Heart right ventricle (tissue), 16 donors: ENCODE measurements around the gene TSPAN18. TPM values are rescaled to one million over a fixed set of nuclear protein-coding genes. Genes with fewer than 3 reads are reported as not detected.
"Not testable (repeated sequence)": the region's sequence is repeated elsewhere in the genome, so short reads cannot be mapped to it uniquely, and the experiment has no call there.

Experiments used
- ATAC-seq, 8 donors: fragments of 200-7000 bp; cut with Tn5 transposase; one replicate each; pipeline ENCODE4 v1.9.1; 2020; ENCODE audit warnings: mild to moderate bottlenecking in 8 of 8, moderate library complexity in 8 of 8, moderate number of reproducible peaks in 1 of 8
- DNase-seq, 2 donors: peaks; one replicate each; pipeline ENCODE4 v3.0.0-alpha.2; 2020
- H3K27ac ChIP-seq, 10 donors: fragments of 200-600 bp; sonication (generic) in 2 of 10; one replicate each; pipeline versions ENCODE4 v1.5.0 to v1.8.0; 2020 to 2022; ENCODE audit warnings: mild to moderate bottlenecking in 3 of 10
- H3K27me3 ChIP-seq, 7 donors: fragments of 200-600 bp; one replicate each; pipeline ENCODE4 v1.8.0; 2021 to 2022; ENCODE audit warnings: mild to moderate bottlenecking in 2 of 7
- H3K36me3 ChIP-seq, 9 donors: fragments of 200-600 bp; sonication (generic) in 1 of 9; one replicate each; pipeline versions ENCODE4 v1.5.0 to v1.8.0; 2020 to 2022; ENCODE audit warnings: mild to moderate bottlenecking in 2 of 9
- H3K4me1 ChIP-seq, 9 donors: fragments of 200-600 bp; sonication (generic) in 1 of 9; one replicate each; pipeline versions ENCODE4 v1.5.0 to v1.8.0; 2020 to 2022; ENCODE audit warnings: mild to moderate bottlenecking in 4 of 9
- H3K4me3 ChIP-seq, 10 donors: fragments of 200-600 bp; sonication (generic) in 2 of 10; one replicate each; pipeline versions ENCODE4 v1.5.0 to v1.8.0; 2020 to 2022; ENCODE audit warnings: mild to moderate bottlenecking in 7 of 10, moderate library complexity in 2 of 10
- H3K9me3 ChIP-seq, 11 donors: fragments of 200-600 bp in 10 of 11; sonication (generic) in 2 of 11; one replicate each; pipeline versions ENCODE4 v1.5.0 to v1.8.0; 2013 to 2022; ENCODE audit warnings: mild to moderate bottlenecking in 2 of 11, control low read depth in 1 of 11, moderate library complexity in 1 of 11
- WGBS, 2 donors: extraction: QIAGEN DNeasy Blood & Tissue Kit; methylation state at CpG; one replicate each; pipeline ENCODE4 v1.1.7; 2013; ENCODE audit warnings: inconsistent platforms in 1 of 2; 5-methylcytosine and 5-hydroxymethylcytosine counted together
- intact Hi-C, 10 donors: fragments of 100-400 bp; cut with DNase I; formaldehyde crosslinking; loops; one replicate each; pipeline versions ENCODE4 v1.11.1 to v1.14.2; 2022
- polyA plus RNA-seq, 2 donors: library from polyadenylated mRNA; stranded (reverse); fragments of 200-250 nt; gene quantifications; one replicate each; pipeline ENCODE4 v1.2.3, GENCODE V29; 2013
- total RNA-seq, 10 donors: library from RNA; stranded (reverse); fragmentation: NEBNext Ultra II Directional in 3 of 10; extraction: Animal tissue kit (Norgen Biotek cat#: 25700) in 3 of 10; gene quantifications; one replicate each; pipeline versions ENCODE4 v1.2.1 to v1.2.4, GENCODE V29; 2021 to 2023
- TF ChIP-seq, protein P1 (sequence below), 9 donors: fragments of 200-600 bp; sonication (generic) in 2 of 9; IDR thresholded peaks; one replicate each; pipeline versions ENCODE4 v1.5.0 to v1.8.0; 2021 to 2022; ENCODE audit warnings: antibody characterized with exemption in 9 of 9, mild to moderate bottlenecking in 5 of 9, moderate library complexity in 1 of 9
- donor health status: Arrhythmogenic right ventricular cardiomyopathy.
- donor health status: ischemic (EF 13 %, LVEDD 7.1; RV severe dilation, severe dysfunction).
- donor health status: healthy with polysubstance abuse.
- donor health status: DM: no; HTN: yes; CAD: no.
- donor health status: DM: no; HTN: no; CAD: no.
- donor health status: ischemic (EF 25% LVEDD 6.9; RV normal size, moderate dysfunction).
- donor health status: ischemic (EF 25% LVEDD 5.7; RV mildly dilated, moderate dysfunction).
- donor health status: healthy.
- donor health status: DM: yes; HTN: yes; CAD: no.
- donor health status: Ischemic cardiomyopathy.
- donor health status: ischemic (EF 35%, LVEDD 5.7; RV mildly dilated, moderate dysfunction).
- donor health status: nonischemic (EF 11% LVEDD 7.7; RV severe dilation, severe dysfunction).
- donor health status: DM: yes; HTN: yes; CAD: no.
- donor health status: PGD.
- donor health status: ischemic (EF 29% LVEDD 5.4; RV normal size, mild dysfunction).
- donor health status: nonischemic (EF 23%, LVEDD 6.1; RV moderate dilation, normal function).

Gene TSPAN18
- total and polyA plus RNA-seq, 12 donors, result 37.7 to 140 (median 92.9) TPM

DNA sequence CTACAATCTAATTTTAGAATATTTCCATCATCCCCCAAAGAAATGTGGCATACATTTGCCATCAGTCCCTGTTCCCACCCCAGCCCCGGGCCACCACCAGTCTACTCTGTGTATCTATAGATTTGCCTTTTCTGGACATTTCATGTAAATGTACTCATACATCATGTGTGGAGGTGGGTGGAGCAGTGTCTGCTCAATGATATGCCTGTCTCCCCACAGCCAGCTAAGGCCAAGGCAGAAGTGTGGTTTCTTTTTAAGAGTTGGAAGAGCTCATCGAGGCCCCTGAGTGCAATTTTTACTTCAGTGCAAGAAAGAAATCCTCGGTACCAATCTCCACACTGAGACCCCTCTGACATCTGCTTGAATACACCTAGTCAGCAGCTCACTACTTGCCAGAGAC, 143.4 kb downstream of the TSPAN18 start:
- 65 to 79% methylated on average over 3 of the region's 3 CpGs for WGBS, 2 donors
- TF ChIP-seq, protein P1, sequence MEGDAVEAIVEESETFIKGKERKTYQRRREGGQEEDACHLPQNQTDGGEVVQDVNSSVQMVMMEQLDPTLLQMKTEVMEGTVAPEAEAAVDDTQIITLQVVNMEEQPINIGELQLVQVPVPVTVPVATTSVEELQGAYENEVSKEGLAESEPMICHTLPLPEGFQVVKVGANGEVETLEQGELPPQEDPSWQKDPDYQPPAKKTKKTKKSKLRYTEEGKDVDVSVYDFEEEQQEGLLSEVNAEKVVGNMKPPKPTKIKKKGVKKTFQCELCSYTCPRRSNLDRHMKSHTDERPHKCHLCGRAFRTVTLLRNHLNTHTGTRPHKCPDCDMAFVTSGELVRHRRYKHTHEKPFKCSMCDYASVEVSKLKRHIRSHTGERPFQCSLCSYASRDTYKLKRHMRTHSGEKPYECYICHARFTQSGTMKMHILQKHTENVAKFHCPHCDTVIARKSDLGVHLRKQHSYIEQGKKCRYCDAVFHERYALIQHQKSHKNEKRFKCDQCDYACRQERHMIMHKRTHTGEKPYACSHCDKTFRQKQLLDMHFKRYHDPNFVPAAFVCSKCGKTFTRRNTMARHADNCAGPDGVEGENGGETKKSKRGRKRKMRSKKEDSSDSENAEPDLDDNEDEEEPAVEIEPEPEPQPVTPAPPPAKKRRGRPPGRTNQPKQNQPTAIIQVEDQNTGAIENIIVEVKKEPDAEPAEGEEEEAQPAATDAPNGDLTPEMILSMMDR (IDR thresholded peaks at IDR 0.05), result no peak
- Histone ChIP-seq H3K4me3 (no peak overlapping the region), H3K4me1 (peaks cover 3 to 37% (median 19%) of the 10 kb centered on the region in 9 donors), H3K27ac (no peak overlapping the region), H3K27me3 (no peaks in the 10 kb centered on the region), H3K36me3 (peaks cover 0 to 14% (median 0%) of the 10 kb centered on the region in 9 donors), H3K9me3 (peaks cover 0 to 5% (median 0%) of the 10 kb centered on the region in 11 donors)
- DNase-seq (no peak), ATAC-seq (no peak)
- intact Hi-C loops, result no loop called here

DNA sequence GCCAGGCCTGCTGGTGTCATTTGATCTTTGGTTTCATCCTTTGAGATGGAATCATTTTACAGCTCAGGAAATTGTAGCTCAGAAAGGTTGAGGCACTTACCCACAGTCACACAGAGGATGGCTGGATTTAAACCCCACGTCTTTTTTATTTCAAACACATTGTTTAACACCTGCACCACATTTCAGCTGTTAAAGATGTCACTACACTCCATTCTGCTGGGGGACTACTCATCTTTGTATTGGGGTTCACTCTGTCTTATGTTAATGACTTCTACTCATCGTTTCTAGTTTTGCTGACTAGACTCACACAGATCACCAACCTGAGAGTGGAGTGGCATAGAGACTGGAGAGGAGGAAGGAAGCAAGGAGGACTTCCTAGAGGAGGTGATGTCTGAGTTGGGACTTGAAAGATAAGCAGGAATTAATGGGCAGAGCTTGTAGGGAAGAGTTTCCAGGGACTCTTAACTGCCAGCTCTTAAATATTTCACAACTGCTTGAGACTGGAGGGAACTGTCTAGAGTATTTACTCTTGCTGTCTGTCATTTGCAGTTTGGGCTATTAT, 143.9 kb downstream of the TSPAN18 start:
- Histone ChIP-seq H3K27ac (no peak overlapping the region), H3K27me3 (no peaks in the 10 kb centered on the region), H3K36me3 (peaks cover 0 to 14% (median 0%) of the 10 kb centered on the region in 9 donors), H3K4me3 (no peak overlapping the region), H3K9me3 (peaks cover 0 to 5% (median 0%) of the 10 kb centered on the region in 11 donors), H3K4me1 (peaks cover 3 to 32% (median 17%) of the 10 kb centered on the region in 9 donors)
- intact Hi-C loops, result no loop called here
- TF ChIP-seq, protein P1 (IDR thresholded peaks at IDR 0.05), result no peak
- DNase-seq (no peak), ATAC-seq (no peak)
- WGBS, 2 donors, result 84 to 86% methylated on average over 2 of the region's 2 CpGs

DNA sequence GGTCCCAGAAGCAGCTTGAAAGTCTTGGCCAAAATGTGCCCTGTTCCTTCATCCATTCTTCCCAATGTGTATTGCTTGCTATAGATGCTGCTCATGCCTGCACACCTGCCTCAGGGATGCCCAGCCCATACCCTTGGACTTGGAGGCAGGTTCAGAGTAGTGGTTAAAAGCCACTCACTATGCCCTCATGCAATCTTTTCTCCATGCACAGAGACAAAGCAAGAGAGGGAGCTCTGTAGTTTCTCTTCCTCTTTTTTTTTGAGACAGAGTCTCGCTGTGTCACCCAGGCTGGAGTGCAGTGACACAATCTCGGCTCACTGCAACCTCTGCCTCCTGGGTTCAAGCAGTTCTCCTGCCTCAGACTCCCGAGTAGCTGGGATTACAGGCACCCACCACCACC, 144.9 kb downstream of the TSPAN18 start:
- peaks cover 0 to 14% (median 0%) of the 10 kb centered on the region in 9 donors for H3K36me3 ChIP-seq
- H3K27ac ChIP-seq, intact Hi-C loops, H3K4me3 ChIP-seq, H3K27me3 ChIP-seq, H3K9me3 ChIP-seq, DNase-seq, ATAC-seq: not testable (repeated sequence)
- 89 to 95% methylated on average over 3 of the region's 3 CpGs for WGBS, 2 donors
- peaks cover 0 to 29% (median 11%) of the 10 kb centered on the region in 9 donors for H3K4me1 ChIP-seq

DNA sequence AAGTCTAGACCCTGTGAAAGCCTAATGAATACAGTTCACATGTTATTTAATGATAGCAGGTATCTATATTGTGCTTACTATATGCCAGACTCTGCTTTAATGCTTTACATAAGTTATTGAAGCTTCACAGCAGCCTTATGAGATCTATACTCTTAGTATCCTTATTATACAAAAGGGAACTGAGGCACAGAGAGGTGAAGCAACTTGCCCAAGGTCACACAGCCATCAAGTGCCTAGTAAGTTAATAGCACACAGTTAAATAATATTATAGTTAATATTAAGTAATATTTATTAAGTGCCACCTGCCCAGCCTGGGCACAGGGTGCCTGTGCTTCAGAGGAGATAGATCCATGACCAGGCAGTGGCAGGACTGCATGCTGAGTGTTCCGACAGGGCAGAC, 145.8 kb downstream of the TSPAN18 start:
- peaks cover 0 to 38% (median 11%) of the 10 kb centered on the region in 9 donors for H3K4me1 ChIP-seq
- no peak overlapping the region for H3K4me3 ChIP-seq
- no peak overlapping the region for H3K27ac ChIP-seq
- H3K27me3 ChIP-seq, result no peaks in the 10 kb centered on the region
- peaks cover 0 to 5% (median 0%) of the 10 kb centered on the region in 11 donors for H3K9me3 ChIP-seq
- TF ChIP-seq, protein P1 (IDR thresholded peaks at IDR 0.05), result no peak
- DNase-seq, result no peak
- WGBS, 2 donors, result 86 to 94% methylated on average over 1 of the region's 1 CpG
- peaks cover 0 to 14% (median 0%) of the 10 kb centered on the region in 9 donors for H3K36me3 ChIP-seq
- intact Hi-C loops, result no loop called here
- no peak for ATAC-seq

DNA sequence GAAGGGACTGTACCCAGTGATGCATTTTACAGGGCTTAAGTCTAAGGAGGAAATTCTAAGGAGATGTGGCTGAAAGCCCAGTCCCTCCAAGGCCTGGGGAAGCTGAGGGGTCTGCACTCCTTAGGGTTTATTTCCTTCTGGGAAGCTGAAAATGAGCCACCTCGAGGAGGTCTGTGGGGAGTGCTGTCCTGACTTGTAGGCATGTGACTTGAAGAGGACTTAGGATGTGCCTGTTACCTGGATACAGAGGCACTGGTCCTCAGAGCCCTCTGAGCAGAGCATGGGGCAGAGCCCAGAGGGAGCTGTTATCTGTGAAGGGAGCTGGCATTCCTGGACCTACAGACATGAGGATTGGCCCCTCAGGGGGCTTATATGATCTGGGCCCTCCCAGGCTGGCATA, 146.8 kb downstream of the TSPAN18 start:
- Histone ChIP-seq H3K9me3 (peaks cover 0 to 5% (median 0%) of the 10 kb centered on the region in 11 donors), H3K27me3 (no peaks in the 10 kb centered on the region), H3K27ac (no peak overlapping the region), H3K4me3 (no peak overlapping the region), H3K4me1 (peaks cover 4 to 43% (median 15%) of the 10 kb centered on the region in 9 donors), H3K36me3 (peaks cover 0 to 14% (median 0%) of the 10 kb centered on the region in 9 donors)
- no peak for DNase-seq
- TF ChIP-seq, protein P1 (IDR thresholded peaks at IDR 0.05), result no peak
- intact Hi-C loops, result no loop called here
- WGBS, 2 donors, result 19 to 34% methylated on average over 1 of the region's 1 CpG
- no peak for ATAC-seq
